GM12873 (cell line): ENCODE data around the gene FARSB.

Experiments used
- CTCF ChIP-seq: IDR thresholded peaks from 2 replicates; pipeline ENCODE4 v1.5.1; 2012; ENCODE audit warnings: low read depth, mild to moderate bottlenecking, moderate library complexity, low read length, control low read depth; ENCODE audit not compliant: insufficient read depth; ENCODE audit errors: missing control alignments

FARSB gene

GRCh38 chr2:222655787-222656525, at the start of gene FARSB:
Gene FARSB (minus strand): TSS chr2:222656092. CDS start chr2:222656073, 19 bp downstream.
- TF ChIP-seq CTCF, result no peak

DNA sequence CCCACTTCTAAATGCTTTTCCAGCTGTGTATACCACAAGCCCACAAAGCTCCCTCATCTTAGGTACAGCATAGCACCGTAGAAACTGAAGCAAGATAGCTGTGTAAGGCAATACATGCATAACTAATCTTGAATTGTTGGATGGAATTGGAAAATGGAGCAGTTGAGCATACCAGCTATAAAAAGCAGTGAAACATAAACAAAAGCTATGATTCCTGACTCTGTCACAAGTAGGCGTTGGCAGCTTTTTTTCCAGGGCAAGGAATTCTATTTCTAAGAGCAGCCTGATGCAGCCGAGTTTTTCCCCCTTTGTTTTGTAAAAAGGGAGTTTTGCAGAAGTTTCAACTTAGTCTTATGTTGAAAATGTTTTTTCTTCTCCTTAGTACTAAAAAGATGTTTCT, 48.0 kb upstream of the FARSB start:
- no peak for TF ChIP-seq CTCF

DNA sequence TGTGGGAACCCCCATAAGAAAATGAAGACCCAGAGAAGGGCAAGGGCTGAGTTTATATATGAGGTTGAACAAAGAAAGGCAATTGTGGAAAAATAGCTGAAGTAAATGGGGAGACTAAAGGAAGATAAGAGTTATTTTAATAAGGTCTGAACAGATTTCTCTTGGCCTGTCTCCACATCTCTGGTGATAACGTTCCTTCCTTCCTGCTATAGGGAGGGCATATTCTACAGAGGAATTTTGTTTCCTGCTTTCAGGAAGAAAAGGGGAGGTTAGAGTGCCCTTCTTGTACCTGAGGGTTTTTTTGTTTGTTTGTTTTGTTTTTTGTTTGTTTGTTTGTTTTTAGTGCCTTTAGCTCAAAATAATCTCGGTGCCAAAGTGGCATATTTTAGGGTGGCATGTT, 47.2 kb upstream of the FARSB start:
- no peak for TF ChIP-seq CTCF

GRCh38 chr2:222701721-222702131, 45.8 kb upstream of the FARSB start:
- TF ChIP-seq CTCF, result no peak

GRCh38 chr2:222701233-222701632, 45.3 kb upstream of the FARSB start:
- no peak for TF ChIP-seq CTCF

DNA sequence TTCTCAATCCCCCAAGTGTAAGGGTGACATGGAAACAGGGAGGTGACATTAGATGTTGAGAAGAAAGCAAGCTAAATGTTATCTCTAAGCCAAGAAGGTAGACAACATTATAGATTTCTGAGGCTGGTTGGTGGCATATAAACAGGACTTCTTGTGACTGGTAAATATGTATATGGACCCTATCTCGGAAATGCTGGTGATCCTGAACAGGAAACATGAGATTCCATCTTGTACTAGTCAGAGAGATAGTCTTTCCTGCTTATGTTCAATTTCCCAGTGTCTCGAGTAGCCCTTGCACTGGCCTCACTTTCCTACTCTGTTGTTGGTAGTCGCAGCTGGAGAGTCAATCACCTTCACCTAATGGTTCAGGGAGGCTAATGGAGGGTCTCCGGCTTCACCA, 42.4 kb upstream of the FARSB start:
- TF ChIP-seq CTCF, result no peak

DNA sequence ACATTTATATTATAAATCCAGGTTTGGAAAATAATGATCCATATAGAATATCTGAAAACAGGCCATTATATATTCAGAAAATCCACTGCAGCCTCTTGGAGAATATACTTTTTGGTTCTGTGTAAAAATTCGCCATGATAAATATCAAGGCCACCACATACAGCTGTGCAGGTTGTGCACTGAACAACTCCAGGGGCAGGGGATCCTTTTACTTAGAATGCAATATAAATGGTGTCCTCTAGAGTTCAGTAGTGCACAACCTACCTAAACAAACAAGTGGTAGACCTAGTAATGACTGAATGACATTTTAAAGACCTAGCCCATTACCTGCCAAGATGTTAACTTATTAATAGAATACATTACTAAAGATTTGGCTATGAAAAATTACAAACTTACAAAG, 37.9 kb upstream of the FARSB start:
- peak; percentile 45 for TF ChIP-seq CTCF
